ENCODE data around the gene LGR5. TPM values are rescaled to one million over a fixed set of nuclear protein-coding genes. Genes with fewer than 3 reads are reported as not detected.

LGR5 gene, protein sequence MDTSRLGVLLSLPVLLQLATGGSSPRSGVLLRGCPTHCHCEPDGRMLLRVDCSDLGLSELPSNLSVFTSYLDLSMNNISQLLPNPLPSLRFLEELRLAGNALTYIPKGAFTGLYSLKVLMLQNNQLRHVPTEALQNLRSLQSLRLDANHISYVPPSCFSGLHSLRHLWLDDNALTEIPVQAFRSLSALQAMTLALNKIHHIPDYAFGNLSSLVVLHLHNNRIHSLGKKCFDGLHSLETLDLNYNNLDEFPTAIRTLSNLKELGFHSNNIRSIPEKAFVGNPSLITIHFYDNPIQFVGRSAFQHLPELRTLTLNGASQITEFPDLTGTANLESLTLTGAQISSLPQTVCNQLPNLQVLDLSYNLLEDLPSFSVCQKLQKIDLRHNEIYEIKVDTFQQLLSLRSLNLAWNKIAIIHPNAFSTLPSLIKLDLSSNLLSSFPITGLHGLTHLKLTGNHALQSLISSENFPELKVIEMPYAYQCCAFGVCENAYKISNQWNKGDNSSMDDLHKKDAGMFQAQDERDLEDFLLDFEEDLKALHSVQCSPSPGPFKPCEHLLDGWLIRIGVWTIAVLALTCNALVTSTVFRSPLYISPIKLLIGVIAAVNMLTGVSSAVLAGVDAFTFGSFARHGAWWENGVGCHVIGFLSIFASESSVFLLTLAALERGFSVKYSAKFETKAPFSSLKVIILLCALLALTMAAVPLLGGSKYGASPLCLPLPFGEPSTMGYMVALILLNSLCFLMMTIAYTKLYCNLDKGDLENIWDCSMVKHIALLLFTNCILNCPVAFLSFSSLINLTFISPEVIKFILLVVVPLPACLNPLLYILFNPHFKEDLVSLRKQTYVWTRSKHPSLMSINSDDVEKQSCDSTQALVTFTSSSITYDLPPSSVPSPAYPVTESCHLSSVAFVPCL
- 2.7 TPM for total RNA-seq

DNA sequence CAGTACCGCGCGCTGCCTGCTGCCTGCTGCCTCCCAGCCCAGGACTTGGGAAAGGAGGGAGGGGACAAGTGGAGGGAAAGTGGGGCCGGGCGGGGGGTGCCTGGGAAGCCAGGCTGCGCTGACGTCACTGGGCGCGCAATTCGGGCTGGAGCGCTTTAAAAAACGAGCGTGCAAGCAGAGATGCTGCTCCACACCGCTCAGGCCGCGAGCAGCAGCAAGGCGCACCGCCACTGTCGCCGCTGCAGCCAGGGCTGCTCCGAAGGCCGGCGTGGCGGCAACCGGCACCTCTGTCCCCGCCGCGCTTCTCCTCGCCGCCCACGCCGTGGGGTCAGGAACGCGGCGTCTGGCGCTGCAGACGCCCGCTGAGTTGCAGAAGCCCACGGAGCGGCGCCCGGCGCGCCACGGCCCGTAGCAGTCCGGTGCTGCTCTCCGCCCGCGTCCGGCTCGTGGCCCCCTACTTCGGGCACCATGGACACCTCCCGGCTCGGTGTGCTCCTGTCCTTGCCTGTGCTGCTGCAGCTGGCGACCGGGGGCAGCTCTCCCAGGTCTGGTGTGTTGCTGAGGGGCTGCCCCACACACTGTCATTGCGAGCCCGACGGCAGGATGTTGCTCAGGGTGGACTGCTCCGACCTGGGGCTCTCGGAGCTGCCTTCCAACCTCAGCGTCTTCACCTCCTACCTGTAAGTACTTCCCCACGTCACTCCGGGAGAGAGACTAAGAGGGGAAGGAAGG is at the start of gene LGR5:
Gene LGR5, plus strand, starts transcription at position 186 of the 732 bp plus-strand sequence. Its CDS starts 283 bp downstream, at position 469.
- no peak for DNase-seq (ENCODE audit: extremely low spot score in 2 of 2)
- intact Hi-C loops (cut with DNase I): no loop called here
- Histone ChIP-seq H3K4me3 (peak within 1 kb of the TSS; percentile 44 to 53), H3K27me3 (peaks cover 6% of the 10 kb centered on the region), H3K36me3 (no peaks in the 10 kb centered on the region), H3K4me1 (peaks cover 18% of the 10 kb centered on the region), H3K9me3 (no peaks in the 10 kb centered on the region), H3K27ac (no peak within 1 kb of the TSS)
- TF ChIP-seq POLR2A (IDR thresholded peaks at IDR 0.05) (no peak), POLR2AphosphoS5 (IDR thresholded peaks at IDR 0.05; ENCODE audit: insufficient read depth in 1 of 2, low read depth in 1 of 2) (no peak)
- TF ChIP-seq, protein P1, sequence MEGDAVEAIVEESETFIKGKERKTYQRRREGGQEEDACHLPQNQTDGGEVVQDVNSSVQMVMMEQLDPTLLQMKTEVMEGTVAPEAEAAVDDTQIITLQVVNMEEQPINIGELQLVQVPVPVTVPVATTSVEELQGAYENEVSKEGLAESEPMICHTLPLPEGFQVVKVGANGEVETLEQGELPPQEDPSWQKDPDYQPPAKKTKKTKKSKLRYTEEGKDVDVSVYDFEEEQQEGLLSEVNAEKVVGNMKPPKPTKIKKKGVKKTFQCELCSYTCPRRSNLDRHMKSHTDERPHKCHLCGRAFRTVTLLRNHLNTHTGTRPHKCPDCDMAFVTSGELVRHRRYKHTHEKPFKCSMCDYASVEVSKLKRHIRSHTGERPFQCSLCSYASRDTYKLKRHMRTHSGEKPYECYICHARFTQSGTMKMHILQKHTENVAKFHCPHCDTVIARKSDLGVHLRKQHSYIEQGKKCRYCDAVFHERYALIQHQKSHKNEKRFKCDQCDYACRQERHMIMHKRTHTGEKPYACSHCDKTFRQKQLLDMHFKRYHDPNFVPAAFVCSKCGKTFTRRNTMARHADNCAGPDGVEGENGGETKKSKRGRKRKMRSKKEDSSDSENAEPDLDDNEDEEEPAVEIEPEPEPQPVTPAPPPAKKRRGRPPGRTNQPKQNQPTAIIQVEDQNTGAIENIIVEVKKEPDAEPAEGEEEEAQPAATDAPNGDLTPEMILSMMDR (IDR thresholded peaks at IDR 0.05): no peak

DNA sequence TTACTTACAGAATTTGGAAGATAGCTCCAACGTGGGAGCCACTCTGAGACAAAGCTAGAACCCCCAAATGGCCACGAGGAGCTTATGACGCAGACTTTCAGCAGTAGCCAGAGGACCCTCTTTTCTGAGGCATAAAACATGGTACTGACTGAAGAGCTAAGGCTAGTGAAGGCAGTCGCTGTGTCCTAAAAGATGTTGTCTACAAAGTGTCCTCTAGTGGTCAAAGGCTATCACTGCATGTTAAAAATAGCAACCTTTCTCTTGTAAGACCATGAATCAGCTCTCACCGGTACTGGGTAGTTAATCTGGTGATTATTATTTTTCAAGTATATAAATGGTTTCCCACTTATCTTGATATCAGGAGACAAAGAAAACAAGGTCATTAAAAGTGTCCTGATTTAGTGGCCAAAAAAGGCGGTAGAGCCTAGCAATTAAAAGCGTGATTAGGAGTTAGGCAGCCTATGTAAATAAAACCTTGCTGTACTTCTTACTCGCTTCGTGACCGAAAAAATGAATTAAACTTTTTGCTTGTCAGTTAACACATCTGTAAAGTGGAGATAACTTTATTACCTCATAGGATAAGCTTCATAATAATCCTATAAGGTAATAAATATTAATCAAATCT is 47.0 kb upstream of the LGR5 start:
- H3K27ac ChIP-seq: no peak overlapping the region
- peaks cover 6% of the 10 kb centered on the region for H3K4me1 ChIP-seq
- no peak overlapping the region for H3K4me3 ChIP-seq
- no peaks in the 10 kb centered on the region for H3K9me3 ChIP-seq
- DNase-seq (ENCODE audit: extremely low spot score in 2 of 2): no peak
- TF ChIP-seq POLR2A (IDR thresholded peaks at IDR 0.05): no peak
- no peak for TF ChIP-seq POLR2AphosphoS5 (IDR thresholded peaks at IDR 0.05; ENCODE audit: insufficient read depth in 1 of 2, low read depth in 1 of 2)
- TF ChIP-seq, protein P1 (IDR thresholded peaks at IDR 0.05): peak; percentile 57 to 62 (median 59)
- no peaks in the 10 kb centered on the region for H3K27me3 ChIP-seq
- no peaks in the 10 kb centered on the region for H3K36me3 ChIP-seq
- intact Hi-C loops (cut with DNase I): no loop called here

DNA sequence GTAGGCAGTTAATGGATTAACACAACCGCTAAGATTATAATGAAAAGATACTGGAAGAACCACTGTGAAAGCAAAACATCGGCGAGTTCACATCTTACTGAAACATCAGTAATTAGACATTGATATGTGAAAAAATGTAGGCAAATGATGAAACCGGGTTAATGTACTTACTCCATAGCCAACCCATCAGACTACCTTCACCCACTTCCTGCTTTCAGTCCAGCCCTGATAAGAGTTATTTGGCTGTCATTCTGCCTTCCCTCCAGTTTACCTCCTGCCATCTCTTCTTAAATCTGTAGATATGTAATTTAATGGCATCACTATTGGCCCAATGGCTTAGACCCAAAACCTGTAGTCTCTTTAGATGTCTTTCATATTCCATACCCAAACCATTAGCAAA is 46.0 kb upstream of the LGR5 start:
- no peaks in the 10 kb centered on the region for H3K9me3 ChIP-seq
- H3K27ac ChIP-seq: no peak overlapping the region
- H3K36me3 ChIP-seq: no peaks in the 10 kb centered on the region
- H3K4me3 ChIP-seq: no peak overlapping the region
- H3K4me1 ChIP-seq: peaks cover 9% of the 10 kb centered on the region
- TF ChIP-seq POLR2A (IDR thresholded peaks at IDR 0.05) (no peak), POLR2AphosphoS5 (IDR thresholded peaks at IDR 0.05; ENCODE audit: insufficient read depth in 1 of 2, low read depth in 1 of 2) (no peak)
- TF ChIP-seq, protein P1 (IDR thresholded peaks at IDR 0.05): no peak
- H3K27me3 ChIP-seq: no peaks in the 10 kb centered on the region
- DNase-seq (ENCODE audit: extremely low spot score in 2 of 2): no peak
- intact Hi-C loops (cut with DNase I): no loop called here

DNA sequence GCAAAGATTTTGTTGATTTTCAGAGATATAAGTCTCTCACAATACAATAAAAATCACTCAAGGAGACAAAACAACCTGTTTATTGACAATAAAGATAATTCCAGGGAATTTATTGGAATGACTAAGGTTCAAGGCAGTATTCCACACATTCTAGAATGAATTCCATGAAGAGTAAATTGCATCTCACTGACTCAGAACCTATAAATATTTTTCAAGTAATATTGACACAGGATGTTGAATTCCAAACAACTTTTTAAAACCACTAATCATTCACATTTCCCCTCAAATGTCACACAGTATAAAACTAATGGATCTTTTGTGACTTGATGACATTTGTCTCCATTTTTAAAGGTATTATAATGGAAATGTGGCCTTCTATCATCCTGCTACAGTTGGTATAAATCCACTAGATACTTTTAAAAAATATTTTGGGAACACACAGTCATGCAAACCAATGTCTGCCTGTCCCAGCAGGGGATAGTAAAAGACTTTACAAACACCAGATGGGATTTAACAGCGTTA is 42.1 kb upstream of the LGR5 start:
- intact Hi-C loops (cut with DNase I): no loop called here
- no peaks in the 10 kb centered on the region for H3K9me3 ChIP-seq
- DNase-seq (ENCODE audit: extremely low spot score in 2 of 2): no peak
- no peak overlapping the region for H3K27ac ChIP-seq
- no peaks in the 10 kb centered on the region for H3K27me3 ChIP-seq
- peaks cover 9% of the 10 kb centered on the region for H3K4me1 ChIP-seq
- no peaks in the 10 kb centered on the region for H3K36me3 ChIP-seq
- TF ChIP-seq, protein P1 (IDR thresholded peaks at IDR 0.05): no peak
- TF ChIP-seq POLR2AphosphoS5 (IDR thresholded peaks at IDR 0.05; ENCODE audit: insufficient read depth in 1 of 2, low read depth in 1 of 2): no peak
- no peak for TF ChIP-seq POLR2A (IDR thresholded peaks at IDR 0.05)
- no peak overlapping the region for H3K4me3 ChIP-seq

All from vagina (tissue), 2 donors.